Fibroblast of lung (primary cell): ENCODE measurements around the gene GUCD1. TPM values are rescaled to one million over a fixed set of nuclear protein-coding genes. Genes with fewer than 3 reads are reported as not detected.

ENCODE experiments used
- DNase-seq, 2 donors: peaks; one replicate each; pipeline versions ENCODE4 v3.0.0 to v3.0.0-alpha.2; 2010; ENCODE audit warnings: low read depth in 2 of 2
- H2AFZ ChIP-seq: 2 replicates; pipeline ENCODE4 v1.5.1; 2012; ENCODE audit warnings: low read length, control low read depth, inconsistent platforms
- H3K27ac ChIP-seq: 2 replicates; pipeline ENCODE4 v1.5.1; 2011; ENCODE audit warnings: low read length, control low read depth; ENCODE audit not compliant: insufficient read depth
- H3K27me3 ChIP-seq: 2 replicates; pipeline ENCODE4 v1.5.1; 2011; ENCODE audit warnings: mild to moderate bottlenecking, low read length; ENCODE audit not compliant: control insufficient read depth, insufficient read depth
- H3K36me3 ChIP-seq: 2 replicates; pipeline ENCODE4 v1.5.1; 2011; ENCODE audit warnings: low read length; ENCODE audit not compliant: control insufficient read depth, insufficient read depth
- H3K4me1 ChIP-seq: 2 replicates; pipeline ENCODE4 v1.5.1; 2011; ENCODE audit warnings: low read length; ENCODE audit not compliant: control insufficient read depth, insufficient read depth; ENCODE audit errors: extremely low read depth
- H3K4me2 ChIP-seq: 2 replicates; pipeline ENCODE4 v1.5.1; 2011; ENCODE audit warnings: low read length, control low read depth; ENCODE audit not compliant: insufficient read depth; ENCODE audit errors: extremely low read depth
- H3K4me3 ChIP-seq, 4 experiments: fragments of 200-600 bp in 1 of 4; sonication (generic) in 1 of 4; replicated peaks in 1 of 4; 2 replicates each; pipeline ENCODE4 v1.5.1; 2011 to 2016; ENCODE audit warnings: low read length in 4 of 4, low read depth in 3 of 4, mild to moderate bottlenecking in 3 of 4, control low read depth in 2 of 4, inconsistent platforms in 1 of 4, mixed read lengths in 1 of 4; ENCODE audit not compliant: insufficient read depth in 1 of 4; ENCODE audit errors: control extremely low read depth in 1 of 4
- H3K79me2 ChIP-seq: 2 replicates; pipeline ENCODE4 v1.5.1; 2012; ENCODE audit warnings: mild to moderate bottlenecking, low read length, inconsistent platforms; ENCODE audit not compliant: control insufficient read depth, insufficient read depth
- H3K9ac ChIP-seq: 2 replicates; pipeline ENCODE4 v1.5.1; 2011; ENCODE audit warnings: mild to moderate bottlenecking, low read length, control low read depth; ENCODE audit not compliant: insufficient read depth
- H3K9me3 ChIP-seq: 2 replicates; pipeline ENCODE4 v1.5.1; 2012; ENCODE audit warnings: low read depth, low read length; ENCODE audit not compliant: control insufficient read depth, insufficient read depth
- H4K20me1 ChIP-seq: 2 replicates; pipeline ENCODE4 v1.5.1; 2011; ENCODE audit warnings: low read length; ENCODE audit not compliant: control insufficient read depth, insufficient read depth; ENCODE audit errors: extremely low read depth
- EZH2 ChIP-seq: IDR thresholded peaks from 2 replicates; pipeline ENCODE4 v1.5.1; 2012; ENCODE audit warnings: low read length, control low read depth, mild to moderate bottlenecking; ENCODE audit errors: missing control alignments
- polyA plus RNA-seq, 2 donors: library from polyadenylated mRNA; depleted of rRNA in 1 of 2; stranded (reverse) in 1 of 2; unstranded in 1 of 2; fragments of >200 nt; gene quantifications; 2 replicates each; pipeline ENCODE4 v1.2.1, GENCODE V29; 2011 to 2012; ENCODE audit warnings: missing spikeins in 1 of 2
- total RNA-seq: library from RNA; depleted of rRNA; stranded (reverse); fragments of >200 nt; gene quantifications from 2 replicates; pipeline ENCODE4 v1.2.1, GENCODE V29; 2014
- TF ChIP-seq, protein P1 (sequence below), 2 donors: IDR thresholded peaks in 1 of 2; conservative IDR thresholded peaks in 1 of 2; 1 replicate in 1 of 2; 2 replicates in 1 of 2; pipeline ENCODE4 v1.5.1; 2011 to 2012; ENCODE audit warnings: low read length in 2 of 2, control low read depth in 1 of 2, inconsistent platforms in 1 of 2, low read depth in 1 of 2, mild to moderate bottlenecking in 1 of 2

GUCD1 gene
- total and polyA plus RNA-seq, 2 donors (not counting 1 experiment from before 2014, with no cell fraction given) = 83.4 to 178 TPM

DNA sequence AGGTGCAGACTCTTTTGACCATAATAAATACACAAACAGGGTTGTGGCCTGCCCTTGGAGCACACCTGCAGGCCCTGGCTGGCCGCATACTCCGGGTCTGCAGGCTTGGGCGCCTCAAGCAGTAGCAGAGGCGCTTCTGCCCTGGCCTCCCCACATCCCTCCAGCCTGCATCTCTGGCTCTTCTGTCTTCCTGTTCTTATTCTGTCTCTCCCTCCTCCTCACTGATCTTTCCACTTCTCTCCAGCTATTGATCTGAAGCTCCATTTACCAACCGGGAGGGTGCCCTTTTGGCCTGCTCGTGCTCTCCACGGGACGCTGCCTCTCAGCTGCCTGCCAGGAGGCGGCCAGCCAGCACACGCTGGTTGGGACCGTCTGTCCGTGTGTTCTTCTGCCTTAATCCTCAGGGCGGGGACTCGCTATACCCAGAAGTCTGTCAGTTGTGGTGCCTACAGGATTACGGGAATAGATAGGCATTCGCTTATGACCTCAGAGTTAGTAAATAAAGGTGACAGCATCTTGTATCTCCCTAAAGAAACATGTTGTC is 54.6 kb downstream of the GUCD1 start:
- no peaks in the 10 kb centered on the region for H3K36me3 ChIP-seq
- no peak overlapping the region for H2AFZ ChIP-seq
- H3K9me3 ChIP-seq = no peaks in the 10 kb centered on the region
- no peaks in the 10 kb centered on the region for H4K20me1 ChIP-seq
- H3K4me2 ChIP-seq = no peak overlapping the region
- no peak overlapping the region for H3K27ac ChIP-seq
- no peak overlapping the region for H3K9ac ChIP-seq
- no peak overlapping the region for H3K4me3 ChIP-seq
- TF ChIP-seq, protein P1, sequence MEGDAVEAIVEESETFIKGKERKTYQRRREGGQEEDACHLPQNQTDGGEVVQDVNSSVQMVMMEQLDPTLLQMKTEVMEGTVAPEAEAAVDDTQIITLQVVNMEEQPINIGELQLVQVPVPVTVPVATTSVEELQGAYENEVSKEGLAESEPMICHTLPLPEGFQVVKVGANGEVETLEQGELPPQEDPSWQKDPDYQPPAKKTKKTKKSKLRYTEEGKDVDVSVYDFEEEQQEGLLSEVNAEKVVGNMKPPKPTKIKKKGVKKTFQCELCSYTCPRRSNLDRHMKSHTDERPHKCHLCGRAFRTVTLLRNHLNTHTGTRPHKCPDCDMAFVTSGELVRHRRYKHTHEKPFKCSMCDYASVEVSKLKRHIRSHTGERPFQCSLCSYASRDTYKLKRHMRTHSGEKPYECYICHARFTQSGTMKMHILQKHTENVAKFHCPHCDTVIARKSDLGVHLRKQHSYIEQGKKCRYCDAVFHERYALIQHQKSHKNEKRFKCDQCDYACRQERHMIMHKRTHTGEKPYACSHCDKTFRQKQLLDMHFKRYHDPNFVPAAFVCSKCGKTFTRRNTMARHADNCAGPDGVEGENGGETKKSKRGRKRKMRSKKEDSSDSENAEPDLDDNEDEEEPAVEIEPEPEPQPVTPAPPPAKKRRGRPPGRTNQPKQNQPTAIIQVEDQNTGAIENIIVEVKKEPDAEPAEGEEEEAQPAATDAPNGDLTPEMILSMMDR (conservative IDR thresholded peaks at IDR 0.05 in 1 of 2, IDR thresholded peaks at IDR 0.05 in 1 of 2; ENCODE audit: low read depth in 1 of 2, low read length in 2 of 2) = no peak
- TF ChIP-seq EZH2 = no peak
- H3K4me1 ChIP-seq = no peaks in the 10 kb centered on the region
- no peak for DNase-seq
- H3K79me2 ChIP-seq = no peaks in the 10 kb centered on the region
- peaks cover 11% of the 10 kb centered on the region for H3K27me3 ChIP-seq

DNA sequence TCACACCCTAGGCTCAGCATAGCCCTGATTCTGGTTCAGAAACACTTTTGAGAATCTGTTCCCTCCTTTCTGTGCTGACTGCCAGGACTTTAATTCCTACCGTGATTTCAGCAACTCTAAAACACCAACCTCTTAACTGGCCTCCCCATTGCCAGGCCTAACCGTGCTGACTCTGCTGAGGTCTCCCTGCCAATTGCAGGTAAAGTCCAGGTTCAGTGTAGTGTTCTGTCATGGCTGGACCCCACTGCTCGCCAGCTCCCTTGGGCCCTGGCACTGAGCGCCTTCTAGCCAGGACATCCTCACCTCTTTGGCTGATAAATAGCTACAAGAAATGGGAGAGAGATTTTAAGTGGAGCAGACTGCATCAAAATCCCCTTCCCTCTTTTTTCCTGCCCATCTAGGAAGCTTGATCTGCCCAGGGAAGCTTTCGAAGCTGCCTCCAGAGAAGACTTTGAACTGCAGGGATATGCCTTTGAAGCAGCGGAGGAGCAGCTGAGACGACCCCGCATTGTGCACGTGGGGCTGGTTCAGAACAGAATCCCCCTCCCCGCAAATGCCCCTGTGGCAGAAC is 55.1 kb downstream of the GUCD1 start:
- no peak overlapping the region for H3K9ac ChIP-seq
- TF ChIP-seq, protein P1 (conservative IDR thresholded peaks at IDR 0.05 in 1 of 2, IDR thresholded peaks at IDR 0.05 in 1 of 2; ENCODE audit: low read depth in 1 of 2, low read length in 2 of 2) = no peak
- no peak for TF ChIP-seq EZH2
- peaks cover 17% of the 10 kb centered on the region for H3K27me3 ChIP-seq
- no peak for DNase-seq
- no peak overlapping the region for H3K4me3 ChIP-seq
- no peaks in the 10 kb centered on the region for H4K20me1 ChIP-seq
- no peak overlapping the region for H3K27ac ChIP-seq
- no peaks in the 10 kb centered on the region for H3K9me3 ChIP-seq
- no peaks in the 10 kb centered on the region for H3K4me1 ChIP-seq
- no peak overlapping the region for H2AFZ ChIP-seq
- no peaks in the 10 kb centered on the region for H3K79me2 ChIP-seq
- no peak overlapping the region for H3K4me2 ChIP-seq
- H3K36me3 ChIP-seq = no peaks in the 10 kb centered on the region

DNA sequence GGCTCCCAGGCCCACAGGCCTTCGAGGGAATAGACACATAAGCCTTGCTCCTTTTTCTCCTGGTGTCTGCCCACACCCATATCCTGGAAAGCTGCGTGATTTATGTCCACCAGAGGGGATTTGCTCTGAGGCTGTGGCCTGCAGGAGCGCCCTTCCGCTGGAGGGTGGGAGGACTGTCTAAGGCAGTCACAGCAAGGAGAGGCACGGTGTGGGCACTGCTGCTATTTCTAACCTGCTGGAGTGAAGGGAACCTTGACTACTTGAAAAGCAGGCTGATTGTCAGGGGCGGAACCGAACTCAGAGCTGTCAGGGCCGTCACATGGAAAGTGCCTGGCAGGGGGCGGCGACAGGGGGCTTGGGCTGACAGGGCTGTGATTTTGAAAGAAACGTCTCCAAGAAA is 56.1 kb downstream of the GUCD1 start:
- H3K79me2 ChIP-seq = no peaks in the 10 kb centered on the region
- H3K36me3 ChIP-seq = no peaks in the 10 kb centered on the region
- H3K27ac ChIP-seq = no peak overlapping the region
- H3K9me3 ChIP-seq = no peaks in the 10 kb centered on the region
- no peaks in the 10 kb centered on the region for H3K4me1 ChIP-seq
- no peak overlapping the region for H3K4me3 ChIP-seq
- peaks cover 26% of the 10 kb centered on the region for H3K27me3 ChIP-seq
- no peaks in the 10 kb centered on the region for H4K20me1 ChIP-seq
- H3K9ac ChIP-seq = no peak overlapping the region
- no peak overlapping the region for H3K4me2 ChIP-seq
- DNase-seq = no peak
- no peak overlapping the region for H2AFZ ChIP-seq
- no peak for TF ChIP-seq EZH2
- TF ChIP-seq, protein P1 (conservative IDR thresholded peaks at IDR 0.05 in 1 of 2, IDR thresholded peaks at IDR 0.05 in 1 of 2; ENCODE audit: low read depth in 1 of 2, low read length in 2 of 2) = no peak
